Kidney epithelial cell (primary cell): ENCODE data around the gene GALNS. TPM values are rescaled to one million over a fixed set of nuclear protein-coding genes. Genes with fewer than 3 reads are reported as not detected.

Source experiments
- DNase-seq: peaks from one replicate; pipeline ENCODE4 v3.0.0-alpha.2; 2010; ENCODE audit warnings: low read depth
- H3K27me3 ChIP-seq: 2 replicates; pipeline ENCODE4 v1.6.0; 2011; ENCODE audit warnings: low read length; ENCODE audit not compliant: control insufficient read depth, insufficient read depth
- H3K36me3 ChIP-seq: 2 replicates; pipeline ENCODE4 v1.5.1; 2011; ENCODE audit warnings: low read length; ENCODE audit not compliant: control insufficient read depth, insufficient read depth
- H3K4me3 ChIP-seq: 2 replicates; pipeline ENCODE4 v1.5.1; 2011; ENCODE audit warnings: low read depth, mild to moderate bottlenecking, control low read depth, low read length
- CTCF ChIP-seq: IDR thresholded peaks from 2 replicates; pipeline ENCODE4 v1.5.1; 2011; ENCODE audit warnings: mild to moderate bottlenecking, moderate library complexity, low read length, control low read depth, inconsistent platforms; ENCODE audit not compliant: insufficient read depth, poor library complexity, severe bottlenecking
- total RNA-seq: library from RNA; depleted of rRNA; stranded (reverse); fragments of >200 nt; gene quantifications from 2 replicates; pipeline ENCODE4 v1.2.3, GENCODE V29; 2015

Gene GALNS
- total RNA-seq, 1 donor from 2014 or later = 23.6 TPM

- Histone ChIP-seq H3K4me3 (no peak overlapping the region), H3K27me3 (no peaks in the 10 kb centered on the region), H3K36me3 (no peaks in the 10 kb centered on the region)
- no peak for DNase-seq
- no peak for TF ChIP-seq CTCF
Observed at GRCh38 chr16:88853325-88853941, 3.3 kb downstream of the GALNS start.

- Histone ChIP-seq H3K36me3 (no peaks in the 10 kb centered on the region), H3K4me3 (no peak overlapping the region), H3K27me3 (no peaks in the 10 kb centered on the region)
- DNase-seq = no peak
- no peak for TF ChIP-seq CTCF
Observed at GRCh38 chr16:88851616-88852015, 5.1 kb downstream of the GALNS start.

GRCh38 chr16:88850531-88851199 lies 6.1 kb downstream of the GALNS start:
- no peak for DNase-seq
- H3K36me3 ChIP-seq = no peaks in the 10 kb centered on the region
- no peaks in the 10 kb centered on the region for H3K27me3 ChIP-seq
- H3K4me3 ChIP-seq = no peak overlapping the region
- TF ChIP-seq CTCF = no peak

- Histone ChIP-seq H3K36me3 (no peaks in the 10 kb centered on the region), H3K4me3 (no peak overlapping the region), H3K27me3 (no peaks in the 10 kb centered on the region)
- DNase-seq = no peak
- TF ChIP-seq CTCF = no peak
Observed at GRCh38 chr16:88848557-88848956, 8.2 kb downstream of the GALNS start.

- Histone ChIP-seq H3K27me3 (no peaks in the 10 kb centered on the region), H3K4me3 (no peak overlapping the region), H3K36me3 (no peaks in the 10 kb centered on the region)
- no peak for DNase-seq
- no peak for TF ChIP-seq CTCF
Observed at GRCh38 chr16:88847654-88848053, 9.1 kb downstream of the GALNS start.

GRCh38 chr16:88846088-88846487 lies 10.7 kb downstream of the GALNS start:
- no peak for TF ChIP-seq CTCF
- no peak for DNase-seq
- Histone ChIP-seq H3K27me3 (no peaks in the 10 kb centered on the region), H3K36me3 (no peaks in the 10 kb centered on the region), H3K4me3 (no peak overlapping the region)
